Measurements from ENCODE around the gene SATB1.

DNA sequence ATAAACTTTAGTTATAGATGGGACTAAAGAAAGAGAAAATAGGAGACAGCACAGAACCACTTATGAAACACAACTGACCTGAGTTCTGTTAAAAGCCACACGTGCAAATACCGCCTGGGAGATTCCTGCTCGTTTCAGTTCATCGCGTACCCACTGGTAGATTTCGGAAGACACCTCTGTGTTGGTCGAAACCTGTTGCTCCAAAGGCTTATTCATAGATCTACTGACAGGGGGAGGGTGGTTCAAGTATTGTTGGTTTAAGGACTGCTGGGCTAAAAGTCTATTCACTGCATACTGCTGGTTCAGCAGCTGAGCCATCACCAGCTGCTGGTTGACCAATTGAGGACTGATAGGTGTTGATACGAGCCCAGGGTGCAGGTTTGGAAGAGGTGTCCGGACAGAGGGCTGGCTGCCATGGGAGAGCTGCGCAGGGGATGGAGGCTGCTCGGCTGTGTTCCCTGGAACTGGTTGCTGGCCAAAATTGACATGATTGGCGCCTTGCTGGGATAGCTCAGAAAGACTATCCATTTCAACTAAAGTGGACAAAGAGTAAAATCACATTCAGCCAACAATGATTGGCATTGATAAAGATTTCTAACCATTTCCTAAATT lies 30.6 kb downstream of the SATB1 start:
- TF ChIP-seq, protein P1, sequence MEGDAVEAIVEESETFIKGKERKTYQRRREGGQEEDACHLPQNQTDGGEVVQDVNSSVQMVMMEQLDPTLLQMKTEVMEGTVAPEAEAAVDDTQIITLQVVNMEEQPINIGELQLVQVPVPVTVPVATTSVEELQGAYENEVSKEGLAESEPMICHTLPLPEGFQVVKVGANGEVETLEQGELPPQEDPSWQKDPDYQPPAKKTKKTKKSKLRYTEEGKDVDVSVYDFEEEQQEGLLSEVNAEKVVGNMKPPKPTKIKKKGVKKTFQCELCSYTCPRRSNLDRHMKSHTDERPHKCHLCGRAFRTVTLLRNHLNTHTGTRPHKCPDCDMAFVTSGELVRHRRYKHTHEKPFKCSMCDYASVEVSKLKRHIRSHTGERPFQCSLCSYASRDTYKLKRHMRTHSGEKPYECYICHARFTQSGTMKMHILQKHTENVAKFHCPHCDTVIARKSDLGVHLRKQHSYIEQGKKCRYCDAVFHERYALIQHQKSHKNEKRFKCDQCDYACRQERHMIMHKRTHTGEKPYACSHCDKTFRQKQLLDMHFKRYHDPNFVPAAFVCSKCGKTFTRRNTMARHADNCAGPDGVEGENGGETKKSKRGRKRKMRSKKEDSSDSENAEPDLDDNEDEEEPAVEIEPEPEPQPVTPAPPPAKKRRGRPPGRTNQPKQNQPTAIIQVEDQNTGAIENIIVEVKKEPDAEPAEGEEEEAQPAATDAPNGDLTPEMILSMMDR (IDR thresholded peaks at IDR 0.05): no peak
- no peak for TF ChIP-seq POLR2A (IDR thresholded peaks at IDR 0.05)
